HepG2 (cell line): ENCODE data around the gene TBRG4. TPM values are rescaled to one million over a fixed set of nuclear protein-coding genes. Genes with fewer than 3 reads are reported as not detected.
A peak's percentile ranks its signal among the peaks of the same experiment; 100 is the strongest.

ENCODE experiments used
- CSRNP1 ChIP-seq: sonication (generic); formaldehyde crosslinking; IDR thresholded peaks from 2 replicates; pipeline ENCODE4 v1.8.1; 2023; ENCODE audit warnings: mild to moderate bottlenecking, missing genetic modification reagents
- EED ChIP-seq: sonication (generic); formaldehyde crosslinking; IDR thresholded peaks from 2 replicates; pipeline ENCODE4 v1.5.0; 2020; ENCODE audit warnings: mild to moderate bottlenecking, missing genetic modification reagents
- MATR3 ChIP-seq: sonication (generic); formaldehyde crosslinking; IDR thresholded peaks from 2 replicates; pipeline ENCODE4 v1.4.0; 2020; ENCODE audit warnings: missing genetic modification reagents
- MEIS1 ChIP-seq: sonication (generic); formaldehyde crosslinking; IDR thresholded peaks from 2 replicates; pipeline ENCODE4 v1.9.0; 2021; ENCODE audit warnings: mild to moderate bottlenecking, missing genetic modification reagents, moderate library complexity, borderline replicate concordance
- MLXIP ChIP-seq: sonication (generic); formaldehyde crosslinking; IDR thresholded peaks from 2 replicates; pipeline ENCODE4 v1.9.0; 2021; ENCODE audit warnings: missing genetic modification reagents, borderline replicate concordance
- SETDB1 ChIP-seq: sonication (generic); formaldehyde crosslinking; IDR thresholded peaks from 2 replicates; pipeline ENCODE4 v1.5.1; 2020; ENCODE audit warnings: missing genetic modification reagents, mild to moderate bottlenecking, borderline replicate concordance
- SMAD1 ChIP-seq: sonication (generic); formaldehyde crosslinking; IDR thresholded peaks from 2 replicates; pipeline ENCODE4 v1.4.0; 2020; ENCODE audit warnings: missing genetic modification reagents, low read depth, mild to moderate bottlenecking, borderline replicate concordance
- SPEN ChIP-seq: sonication (generic); formaldehyde crosslinking; IDR thresholded peaks from 2 replicates; pipeline ENCODE4 v1.5.1; 2020; ENCODE audit warnings: low read depth, mild to moderate bottlenecking, missing genetic modification reagents
- TIGD3 ChIP-seq: sonication (generic); formaldehyde crosslinking; IDR thresholded peaks from 2 replicates; pipeline ENCODE4 v1.5.1; 2020; ENCODE audit warnings: mild to moderate bottlenecking, missing genetic modification reagents, borderline replicate concordance
- ZHX2 ChIP-seq, 2 experiments: sonication (generic) in 1 of 2; formaldehyde crosslinking in 1 of 2; IDR thresholded peaks; 2 replicates each; pipeline versions ENCODE4 v1.6.1 to v1.9.0; 2014 to 2022; ENCODE audit warnings: antibody characterized with exemption in 1 of 2, borderline replicate concordance in 1 of 2, inconsistent platforms in 1 of 2, low read depth in 1 of 2, missing genetic modification reagents in 1 of 2
- ZNF24 ChIP-seq: fragments of 450-650 bp; IDR thresholded peaks from 2 replicates; pipeline ENCODE4 v1.6.1; 2017; ENCODE audit warnings: antibody characterized with exemption, mild to moderate bottlenecking
- ZNF296 ChIP-seq: sonication (generic); formaldehyde crosslinking; conservative IDR thresholded peaks from 2 replicates; pipeline ENCODE4 v1.5.0; 2020; ENCODE audit warnings: mild to moderate bottlenecking, missing genetic modification reagents
- ZNF569 ChIP-seq: sonication (generic); formaldehyde crosslinking; IDR thresholded peaks from 2 replicates; pipeline ENCODE4 v1.5.0; 2020; ENCODE audit warnings: mild to moderate bottlenecking, missing genetic modification reagents, moderate library complexity, borderline replicate concordance
- ZNF589 ChIP-seq: sonication (generic); formaldehyde crosslinking; conservative IDR thresholded peaks from 2 replicates; pipeline ENCODE4 v1.8.0; 2022; ENCODE audit warnings: mild to moderate bottlenecking, moderate library complexity, missing genetic modification reagents
- polyA plus RNA-seq, 8 experiments: library from polyadenylated mRNA; depleted of rRNA in 3 of 8; stranded (reverse) in 7 of 8; unstranded in 1 of 8; fragments of >200 nt; fragmentation: Illumina TruSeq in 4 of 8; extraction: Trizol in 4 of 8; gene quantifications; 2 replicates each; pipeline versions ENCODE4 v1.2.1 to v1.2.3, GENCODE V29; 2011 to 2016; ENCODE audit warnings: low read depth in 4 of 8, missing spikeins in 1 of 8, mixed read lengths in 1 of 8; ENCODE audit not compliant: insufficient read depth in 1 of 8
- total RNA-seq, 5 experiments: library from RNA; depleted of rRNA; stranded (reverse); fragments of >200 nt; fragmentation: Illumina TruSeq; extraction: Trizol; gene quantifications; 2 replicates each; pipeline ENCODE4 v1.2.3, GENCODE V29; 2016; ENCODE audit warnings: low read depth in 1 of 5

TBRG4 gene
- total and polyA plus RNA-seq, 2 of the 13 experiments (the other 11 are each of a cell fraction or from before 2014, with no cell fraction given) = 87.8 to 107 TPM

GRCh38 chr7:45111298-45112223, at the start of gene TBRG4 (continued):
- TF ChIP-seq ZHX2 (IDR thresholded peaks at IDR 0.05; ENCODE audit: low read depth) (peak; percentile 96), ZHX2 (CRISPR knock-in tag; IDR thresholded peaks at IDR 0.05; ENCODE audit: borderline replicate concordance) (0 out of 2 replicates have a peak, but pooled peaks have one; percentile 58), SETDB1 (CRISPR knock-in tag) (no peak), TIGD3 (CRISPR knock-in tag) (0 out of 2 replicates have a peak, but pooled peaks have one; percentile 29), MLXIP (CRISPR knock-in tag) (no peak), ZNF569 (CRISPR knock-in tag) (no peak), MEIS1 (CRISPR knock-in tag) (peak; percentile 94; the same call in 1 of the 2 replicates), ZNF589 (CRISPR knock-in tag) (peak; percentile 85; the same call in 1 of the 2 replicates), ZNF296 (CRISPR knock-in tag) (no peak), SMAD1 (CRISPR knock-in tag) (peak; percentile 94; the same call in 1 of the 2 replicates), ZNF24 (no peak), SPEN (peak; percentile 99), CSRNP1 (CRISPR knock-in tag) (peak; percentile 59; the same call in 1 of the 2 replicates), EED (CRISPR knock-in tag) (peak; percentile 68; the same call in 1 of the 2 replicates), MATR3 (CRISPR knock-in tag) (no peak)
